GM12874 (cell line): ENCODE results near the gene ADIPOR2.

Source experiments
- TF ChIP-seq, protein P1 (sequence below): IDR thresholded peaks from 2 replicates; pipeline ENCODE4 v1.5.1; 2011; ENCODE audit warnings: low read depth, mild to moderate bottlenecking, control low read depth, low read length, moderate library complexity; ENCODE audit not compliant: insufficient read depth

ADIPOR2 gene

DNA sequence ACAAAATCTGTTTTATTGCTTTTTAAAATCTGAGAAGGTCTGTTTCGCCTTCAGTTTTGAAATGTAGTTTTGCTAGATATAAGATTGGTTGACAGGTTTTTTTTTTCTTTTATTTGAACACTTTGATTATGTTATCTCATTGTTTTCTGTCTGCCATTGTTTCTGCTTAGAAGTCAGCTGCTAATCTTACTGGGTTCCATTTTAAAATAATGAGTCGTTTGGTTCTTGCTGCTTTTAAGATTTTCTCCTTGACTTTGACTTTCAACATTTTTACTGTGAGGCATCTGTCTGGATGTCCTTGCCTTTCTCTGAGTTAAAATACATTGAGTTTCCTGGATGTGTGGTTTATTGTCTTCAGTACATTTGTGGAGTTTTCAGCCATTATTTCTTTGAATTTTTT, 56.7 kb downstream of the ADIPOR2 start:
- TF ChIP-seq, protein P1, sequence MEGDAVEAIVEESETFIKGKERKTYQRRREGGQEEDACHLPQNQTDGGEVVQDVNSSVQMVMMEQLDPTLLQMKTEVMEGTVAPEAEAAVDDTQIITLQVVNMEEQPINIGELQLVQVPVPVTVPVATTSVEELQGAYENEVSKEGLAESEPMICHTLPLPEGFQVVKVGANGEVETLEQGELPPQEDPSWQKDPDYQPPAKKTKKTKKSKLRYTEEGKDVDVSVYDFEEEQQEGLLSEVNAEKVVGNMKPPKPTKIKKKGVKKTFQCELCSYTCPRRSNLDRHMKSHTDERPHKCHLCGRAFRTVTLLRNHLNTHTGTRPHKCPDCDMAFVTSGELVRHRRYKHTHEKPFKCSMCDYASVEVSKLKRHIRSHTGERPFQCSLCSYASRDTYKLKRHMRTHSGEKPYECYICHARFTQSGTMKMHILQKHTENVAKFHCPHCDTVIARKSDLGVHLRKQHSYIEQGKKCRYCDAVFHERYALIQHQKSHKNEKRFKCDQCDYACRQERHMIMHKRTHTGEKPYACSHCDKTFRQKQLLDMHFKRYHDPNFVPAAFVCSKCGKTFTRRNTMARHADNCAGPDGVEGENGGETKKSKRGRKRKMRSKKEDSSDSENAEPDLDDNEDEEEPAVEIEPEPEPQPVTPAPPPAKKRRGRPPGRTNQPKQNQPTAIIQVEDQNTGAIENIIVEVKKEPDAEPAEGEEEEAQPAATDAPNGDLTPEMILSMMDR = no peak

- TF ChIP-seq, protein P1 = no peak
Measured at GRCh38 chr12:1749019-1749418, 58.1 kb downstream of the ADIPOR2 start.

GRCh38 chr12:1750300-1750699, 59.4 kb downstream of the ADIPOR2 start:
- TF ChIP-seq, protein P1 = no peak

DNA sequence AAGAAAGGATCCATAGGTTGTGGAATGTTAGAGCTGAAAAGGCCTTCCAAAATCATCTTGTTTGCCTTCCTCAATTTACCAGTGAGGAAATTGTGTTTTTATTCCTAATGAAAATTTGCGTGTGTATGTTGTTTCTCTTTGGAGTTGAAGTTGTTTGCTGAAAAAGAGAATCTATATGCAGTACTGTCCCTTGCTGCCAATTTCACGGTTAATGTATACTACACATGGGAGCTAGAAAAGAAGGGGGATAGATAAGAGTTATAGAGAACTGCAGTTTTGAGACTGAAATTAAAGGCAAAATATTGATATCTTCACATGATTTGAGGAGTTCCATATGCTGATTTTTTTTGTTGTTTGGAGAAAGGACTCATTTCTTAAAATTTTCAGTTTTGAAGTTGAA, 67.5 kb downstream of the ADIPOR2 start:
- TF ChIP-seq, protein P1 = no peak

GRCh38 chr12:1758887-1759286, 68.0 kb downstream of the ADIPOR2 start:
- TF ChIP-seq, protein P1 = no peak

DNA sequence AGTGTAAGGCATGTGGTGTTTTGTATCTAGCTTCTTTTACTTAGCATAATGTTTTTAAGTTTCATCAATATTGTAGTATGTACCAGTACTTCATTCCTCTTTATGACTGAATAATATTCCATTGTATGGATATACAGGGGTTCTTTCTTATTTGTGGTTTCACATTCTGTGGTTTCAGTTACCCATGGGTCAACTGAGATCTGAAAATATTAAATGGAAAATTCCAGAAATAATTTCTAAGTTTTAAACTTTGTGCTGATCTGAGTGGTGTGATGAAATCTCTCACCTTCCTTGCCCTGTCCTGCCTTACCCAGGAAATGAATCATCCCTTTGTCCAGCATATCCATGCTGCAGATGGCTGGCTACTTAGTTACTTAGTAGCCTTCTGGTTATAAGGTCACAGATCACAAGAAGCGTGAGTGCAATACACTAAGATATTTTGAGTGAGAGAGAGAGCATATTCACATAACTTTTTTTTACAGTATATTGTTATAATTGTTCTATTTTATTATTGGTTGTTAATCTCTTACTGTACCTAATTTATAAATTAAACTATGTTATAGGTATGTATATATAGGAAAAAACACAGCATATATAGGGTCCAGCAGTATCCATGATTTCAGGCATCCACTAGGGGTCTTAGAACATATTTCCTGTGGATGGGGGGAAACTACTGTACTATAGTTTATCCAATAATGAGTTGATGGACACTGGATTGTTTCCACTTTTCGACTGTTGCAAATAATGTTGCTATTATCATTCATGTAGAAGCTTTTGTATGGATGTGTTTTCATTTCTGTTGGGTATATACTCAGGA, 69.9 kb downstream of the ADIPOR2 start:
- TF ChIP-seq, protein P1 = no peak

DNA sequence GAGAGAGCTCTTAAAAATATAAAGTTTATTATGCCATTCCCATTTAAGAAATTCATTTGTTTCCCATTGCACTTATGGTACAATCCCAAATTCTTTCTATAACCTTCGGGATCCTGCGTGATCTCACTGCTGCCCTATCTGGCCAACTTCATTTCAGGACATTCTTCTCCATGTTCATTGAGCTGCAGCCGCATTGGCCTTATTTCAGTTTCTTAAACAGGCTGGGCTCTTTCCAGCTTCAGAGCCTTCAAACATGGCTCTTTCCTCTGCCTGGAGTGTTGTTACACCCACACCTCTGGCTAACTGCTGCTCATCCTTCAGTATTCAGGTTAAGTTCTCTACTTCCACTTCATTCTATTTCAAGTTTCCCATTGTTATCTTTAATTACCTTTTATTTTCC, 71.0 kb downstream of the ADIPOR2 start:
- TF ChIP-seq, protein P1 = no peak
